Calu3 (cell line): ENCODE measurements around the gene SOSTDC1. TPM values are rescaled to one million over a fixed set of nuclear protein-coding genes. Genes with fewer than 3 reads are reported as not detected.
"Not testable (repeated sequence)": the region's sequence is repeated elsewhere in the genome, so short reads cannot be mapped to it uniquely, and the experiment has no call there.

Experiments used
- BruUV-seq: library from RNA; stranded (reverse); fragments of 400-500 nt; replicated peaks from 2 replicates; lab custom pipeline; 2021; lab: Mats Ljungman, UMichigan
- CTCF ChIA-PET: fragments of 300-600 bp; sonication (Branson Sonifier 250); formaldehyde crosslinking; loops from one replicate; lab custom pipeline; 2022; ENCODE audit warnings: antibody characterized with exemption; lab: Charles Lee
- DNase-seq: peaks from one replicate; pipeline ENCODE4 v3.0.0; 2022
- H3K27ac Mint-ChIP-seq: one replicate; pipeline ENCODE4 v1.8.0; 2022; ENCODE audit warnings: mixed read lengths; ENCODE audit not compliant: unreplicated experiment
- H3K27me3 Mint-ChIP-seq: one replicate; pipeline ENCODE4 v1.8.0; 2022; ENCODE audit warnings: mixed read lengths; ENCODE audit not compliant: unreplicated experiment
- H3K36me3 Mint-ChIP-seq: one replicate; pipeline ENCODE4 v1.8.0; 2022; ENCODE audit warnings: mild to moderate bottlenecking, moderate library complexity, mixed read lengths; ENCODE audit not compliant: insufficient read depth, unreplicated experiment
- H3K4me1 Mint-ChIP-seq: one replicate; pipeline ENCODE4 v1.8.0; 2022; ENCODE audit warnings: mild to moderate bottlenecking, low read depth, mixed read lengths; ENCODE audit not compliant: unreplicated experiment
- H3K4me3 Mint-ChIP-seq: one replicate; pipeline ENCODE4 v1.8.0; 2022; ENCODE audit warnings: mild to moderate bottlenecking, low read depth, moderate library complexity, mixed read lengths; ENCODE audit not compliant: unreplicated experiment
- H3K9me3 Mint-ChIP-seq: one replicate; pipeline ENCODE4 v1.8.0; 2022; ENCODE audit warnings: low read depth, mixed read lengths; ENCODE audit not compliant: unreplicated experiment
- CTCF ChIP-seq: fragments of 200-600 bp; IDR thresholded peaks from one replicate; pipeline ENCODE4 v1.8.0; 2022; ENCODE audit warnings: antibody characterized with exemption; ENCODE audit not compliant: unreplicated experiment
- intact Hi-C: fragments of 100-400 bp; cut with micrococcal nuclease; formaldehyde crosslinking; loops from one replicate; pipeline ENCODE4 v1.10.0; 2022; ENCODE audit not compliant: unreplicated experiment
- total RNA-seq: library from RNA; stranded (reverse); gene quantifications from 2 replicates; pipeline ENCODE4 v1.2.3, GENCODE V29; 2022

Gene SOSTDC1
- total RNA-seq, 1 experiment from 2014 or later: 13.9 TPM

- Mint-ChIP-seq H3K36me3 (no peaks in the 10 kb centered on the region), H3K9me3 (no peaks in the 10 kb centered on the region), H3K27me3 (no peaks in the 10 kb centered on the region), H3K4me1 (peaks cover 25% of the 10 kb centered on the region), H3K27ac (no peak overlapping the region), H3K4me3 (peak overlapping the region; percentile 51)
- intact Hi-C loops: no loop called here
- TF ChIP-seq CTCF: no peak
- CTCF ChIA-PET: interaction anchor here (0.6 to 0.7 kb wide), 2 partner anchors 94 to 255 kb away, joined by 4 to 5 read pairs; no protein-coding TSS in a partner anchor
- no peak for DNase-seq
- BruUV-seq: no TSS peak
Measured at GRCh38 chr7:16462431-16462889, 3.1 kb downstream of the SOSTDC1 start.

GRCh38 chr7:16460789-16461493 lies 4.6 kb downstream of the SOSTDC1 start:
- Mint-ChIP-seq H3K27me3 (no peaks in the 10 kb centered on the region), H3K4me3 (no peak overlapping the region), H3K4me1 (peaks cover 17% of the 10 kb centered on the region), H3K36me3 (no peaks in the 10 kb centered on the region), H3K27ac (no peak overlapping the region), H3K9me3 (peaks cover 2% of the 10 kb centered on the region)
- no peak for DNase-seq
- no TSS peak for BruUV-seq
- CTCF ChIA-PET: interaction anchor here (1.0 to 1.2 kb wide), 2 partner anchors 12 to 20 kb away, joined by 3 read pairs; no protein-coding TSS in a partner anchor
- intact Hi-C loops: no loop called here
- TF ChIP-seq CTCF: no peak

- CTCF ChIA-PET: interaction anchor here (0.6 kb wide), 1 partner anchor 363 kb away, joined by 3 read pairs; no protein-coding TSS in a partner anchor
- H3K9me3 Mint-ChIP-seq, H3K36me3 Mint-ChIP-seq, DNase-seq, H3K27me3 Mint-ChIP-seq, H3K4me3 Mint-ChIP-seq, H3K4me1 Mint-ChIP-seq, intact Hi-C loops, H3K27ac Mint-ChIP-seq, BruUV-seq: not testable (repeated sequence)
Measured at GRCh38 chr7:16456303-16456702, 9.2 kb downstream of the SOSTDC1 start.

GRCh38 chr7:16455591-16455990 lies 9.9 kb downstream of the SOSTDC1 start:
- BruUV-seq: no TSS peak
- H3K4me3 Mint-ChIP-seq: no peak overlapping the region
- no peak overlapping the region for H3K27ac Mint-ChIP-seq
- H3K27me3 Mint-ChIP-seq: no peaks in the 10 kb centered on the region
- H3K36me3 Mint-ChIP-seq: no peaks in the 10 kb centered on the region
- peaks cover 9% of the 10 kb centered on the region for H3K4me1 Mint-ChIP-seq
- peaks cover 2% of the 10 kb centered on the region for H3K9me3 Mint-ChIP-seq
- intact Hi-C loops: no loop called here
- CTCF ChIA-PET: interaction anchor here (0.6 to 0.7 kb wide), 2 partner anchors 137 to 363 kb away, joined by 3 to 4 read pairs; no protein-coding TSS in a partner anchor
- no peak for TF ChIP-seq CTCF
- DNase-seq: no peak
